Activated naive CD8-positive, alpha-beta T cell (primary cell): ENCODE measurements around the gene HIVEP1.

Source experiments
- H3K27ac Mint-ChIP-seq: one replicate; pipeline ENCODE4 v1.8.0; 2021; ENCODE audit warnings: mixed read lengths
- H3K27me3 Mint-ChIP-seq: one replicate; pipeline ENCODE4 v1.8.0; 2021; ENCODE audit warnings: mixed read lengths
- H3K36me3 Mint-ChIP-seq: one replicate; pipeline ENCODE4 v1.8.0; 2021; ENCODE audit warnings: mixed read lengths
- H3K4me1 Mint-ChIP-seq: one replicate; pipeline ENCODE4 v1.8.0; 2021; ENCODE audit warnings: low read depth, mixed read lengths
- H3K4me3 Mint-ChIP-seq: one replicate; pipeline ENCODE4 v1.8.0; 2021; ENCODE audit warnings: mild to moderate bottlenecking, mixed read lengths
- H3K9me3 Mint-ChIP-seq: one replicate; pipeline ENCODE4 v1.8.0; 2021; ENCODE audit warnings: low read depth, mixed read lengths

Gene HIVEP1

DNA sequence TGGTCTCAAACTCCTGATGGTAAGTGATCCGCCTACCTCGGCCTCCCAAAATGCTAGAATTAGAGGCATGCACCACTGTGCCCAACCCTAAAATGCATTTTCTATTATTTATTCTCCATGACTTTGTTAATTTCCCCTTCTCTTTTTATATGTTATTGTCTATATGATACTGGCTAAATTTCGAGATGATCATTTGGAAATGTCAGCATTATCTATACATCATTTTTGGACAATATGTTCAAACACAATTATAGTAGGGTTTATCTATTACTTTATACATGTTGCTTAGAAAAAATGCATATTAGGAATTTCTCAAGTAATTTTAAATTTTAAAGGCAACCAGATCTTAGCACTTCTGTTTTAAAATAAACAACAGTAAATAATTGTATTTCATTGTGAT, 34.4 kb upstream of the HIVEP1 start:
- H3K4me1 Mint-ChIP-seq: peaks cover 28% of the 10 kb centered on the region
- H3K36me3 Mint-ChIP-seq: no peaks in the 10 kb centered on the region
- H3K27ac Mint-ChIP-seq: no peak overlapping the region
- H3K9me3 Mint-ChIP-seq: no peaks in the 10 kb centered on the region
- H3K4me3 Mint-ChIP-seq: no peak overlapping the region
- no peaks in the 10 kb centered on the region for H3K27me3 Mint-ChIP-seq

DNA sequence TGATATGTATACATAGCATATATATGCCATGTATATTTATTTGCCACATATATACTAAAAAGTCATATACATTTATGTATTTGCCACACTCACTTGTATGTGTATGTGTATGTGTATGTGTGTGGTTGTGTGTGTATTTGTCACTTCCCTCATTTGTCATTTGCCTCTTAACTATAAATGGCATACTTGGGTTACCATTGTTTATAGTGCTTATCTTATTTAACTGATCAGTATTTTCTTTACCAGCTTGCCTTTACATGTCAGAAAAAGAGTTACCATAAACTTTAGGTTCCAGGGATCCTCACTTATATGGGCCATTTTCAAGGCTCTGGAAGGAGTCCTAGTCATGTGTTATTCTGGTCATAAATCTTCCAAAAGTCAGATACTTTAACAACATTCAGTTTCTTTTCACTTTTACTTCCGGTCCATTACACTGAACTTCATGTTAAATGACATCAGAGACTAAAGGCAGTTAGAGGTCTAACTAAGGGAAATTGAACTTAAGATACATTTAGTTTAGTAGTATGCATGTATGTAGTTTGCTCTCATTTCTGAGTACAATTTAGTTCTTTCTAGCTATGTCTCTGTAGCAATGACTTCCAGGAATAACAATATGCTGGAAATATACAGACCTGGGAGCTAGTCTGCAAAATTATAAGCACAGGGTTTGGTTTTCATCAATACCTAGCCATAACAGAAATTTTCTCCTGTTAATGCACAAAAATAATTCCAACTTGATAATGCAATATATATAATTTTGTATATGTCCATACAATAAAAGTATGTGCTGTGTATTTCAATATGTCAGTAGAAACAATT, 33.7 kb upstream of the HIVEP1 start:
- H3K27ac Mint-ChIP-seq: peak overlapping the region; percentile 13
- no peaks in the 10 kb centered on the region for H3K9me3 Mint-ChIP-seq
- H3K36me3 Mint-ChIP-seq: no peaks in the 10 kb centered on the region
- H3K27me3 Mint-ChIP-seq: no peaks in the 10 kb centered on the region
- H3K4me1 Mint-ChIP-seq: peaks cover 28% of the 10 kb centered on the region
- peak overlapping the region; percentile 28 for H3K4me3 Mint-ChIP-seq

DNA sequence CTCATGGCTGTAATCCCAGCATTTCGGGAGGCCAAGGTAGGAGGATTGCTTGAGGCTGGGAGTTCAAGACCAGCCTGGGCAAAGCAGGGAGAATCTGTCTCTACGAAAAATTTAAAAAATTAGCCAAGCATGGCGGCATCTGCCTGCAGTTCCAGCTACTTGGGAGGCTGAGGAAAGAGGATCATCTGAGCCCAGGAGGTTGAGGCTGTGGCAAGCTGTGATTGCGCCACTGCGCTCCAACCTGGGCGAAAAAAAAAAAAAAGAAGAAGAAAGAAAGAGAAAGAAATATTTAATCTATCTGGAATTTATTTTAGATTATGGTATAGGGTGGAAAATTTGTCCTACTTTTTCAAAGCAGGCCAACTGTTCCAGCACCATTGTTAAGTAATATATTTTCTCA, 32.2 kb upstream of the HIVEP1 start:
- Mint-ChIP-seq H3K4me3 (no peak overlapping the region), H3K4me1 (peaks cover 26% of the 10 kb centered on the region)

DNA sequence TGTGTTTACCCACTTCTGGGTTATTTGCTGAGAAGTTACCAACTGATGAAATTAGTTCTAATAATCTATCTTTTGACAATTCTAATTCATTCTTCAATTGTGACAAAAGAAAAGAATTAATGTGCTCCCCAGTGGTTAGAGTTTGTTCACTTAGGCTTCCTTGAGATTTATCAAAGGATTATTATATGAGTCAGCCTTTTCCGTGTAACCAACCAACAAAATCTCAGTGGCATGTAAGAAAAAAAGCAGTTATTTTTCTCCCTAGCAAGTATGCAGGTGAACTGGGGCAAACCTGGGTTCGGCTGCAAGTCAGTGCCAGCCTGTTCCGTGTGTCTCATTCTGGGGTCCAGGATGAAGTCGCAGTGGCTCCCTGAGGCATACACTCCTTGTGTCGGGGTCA, 28.8 kb upstream of the HIVEP1 start:
- no peak overlapping the region for H3K27ac Mint-ChIP-seq
- H3K9me3 Mint-ChIP-seq: no peaks in the 10 kb centered on the region
- H3K36me3 Mint-ChIP-seq: no peaks in the 10 kb centered on the region
- no peak overlapping the region for H3K4me3 Mint-ChIP-seq
- no peaks in the 10 kb centered on the region for H3K27me3 Mint-ChIP-seq
- H3K4me1 Mint-ChIP-seq: peaks cover 2% of the 10 kb centered on the region

More for the DNA sequence above, 32.2 kb upstream of the HIVEP1 start:
- no peaks in the 10 kb centered on the region for H3K27me3 Mint-ChIP-seq
- H3K9me3 Mint-ChIP-seq: no peaks in the 10 kb centered on the region
- no peaks in the 10 kb centered on the region for H3K36me3 Mint-ChIP-seq
- no peak overlapping the region for H3K27ac Mint-ChIP-seq

DNA sequence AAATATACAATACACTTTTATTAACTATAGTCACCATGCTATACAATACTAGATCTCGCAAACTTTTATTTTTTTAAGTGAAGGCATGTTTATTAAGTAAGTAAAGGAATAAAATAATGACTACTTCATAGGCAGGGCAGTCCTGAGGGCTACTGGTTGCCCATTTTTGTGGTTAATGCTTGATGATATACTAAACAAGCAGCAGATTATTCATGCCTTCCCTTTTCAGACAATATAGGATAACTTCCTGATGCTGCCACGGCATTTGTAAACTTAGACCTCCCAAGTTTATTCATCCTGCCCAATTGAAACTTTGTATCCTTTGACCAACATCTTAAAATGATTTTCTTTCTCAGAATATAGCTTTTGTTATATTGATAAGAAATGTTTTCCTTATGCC, 24.7 kb upstream of the HIVEP1 start:
- H3K4me3 Mint-ChIP-seq: no peak overlapping the region
- H3K4me1 Mint-ChIP-seq: no peaks in the 10 kb centered on the region
- H3K9me3 Mint-ChIP-seq: no peaks in the 10 kb centered on the region
- H3K27ac Mint-ChIP-seq: no peak overlapping the region
- no peaks in the 10 kb centered on the region for H3K27me3 Mint-ChIP-seq
- H3K36me3 Mint-ChIP-seq: no peaks in the 10 kb centered on the region

DNA sequence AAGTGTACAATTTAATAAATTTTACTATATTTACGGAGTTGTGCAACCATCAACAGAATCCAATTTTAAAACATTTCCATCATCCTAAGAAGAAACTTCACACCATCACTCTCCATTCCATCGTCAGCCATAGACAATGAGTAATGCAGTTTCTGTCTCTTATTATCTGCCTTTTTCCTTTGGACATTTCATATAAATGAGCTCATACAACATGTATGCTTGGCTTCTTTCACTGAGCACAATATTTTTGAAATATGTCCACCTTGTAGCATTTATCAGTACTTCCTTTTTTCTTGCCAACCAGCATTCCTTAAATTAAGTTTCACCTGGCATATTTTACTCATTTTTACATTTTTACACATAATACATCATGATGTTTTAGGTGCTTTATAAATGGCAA, 22.7 kb upstream of the HIVEP1 start:
- H3K36me3 Mint-ChIP-seq: no peaks in the 10 kb centered on the region
- H3K27ac Mint-ChIP-seq: no peak overlapping the region

DNA sequence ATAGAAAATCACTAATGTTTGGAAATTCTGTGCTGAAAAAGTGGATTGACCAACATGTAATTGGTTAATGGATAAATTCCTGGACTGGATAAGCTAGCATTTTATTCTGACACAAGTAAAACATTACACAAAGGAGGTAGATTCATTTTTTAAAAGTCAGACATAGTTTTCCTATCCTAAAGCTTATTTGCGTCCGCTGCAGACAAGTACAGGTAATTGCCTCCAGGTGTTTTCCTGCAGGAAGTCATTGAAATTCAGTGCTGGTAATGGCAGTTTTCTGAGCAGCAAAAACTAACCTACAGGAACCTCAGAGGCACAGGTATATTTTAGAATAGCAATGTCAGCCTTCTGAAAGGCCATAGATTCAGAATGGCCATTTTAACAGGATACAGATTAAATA, 20.0 kb upstream of the HIVEP1 start:
- no peak overlapping the region for H3K4me3 Mint-ChIP-seq
- H3K9me3 Mint-ChIP-seq: no peaks in the 10 kb centered on the region
- no peak overlapping the region for H3K27ac Mint-ChIP-seq
- H3K36me3 Mint-ChIP-seq: no peaks in the 10 kb centered on the region
- peaks cover 2% of the 10 kb centered on the region for H3K4me1 Mint-ChIP-seq
- H3K27me3 Mint-ChIP-seq: no peaks in the 10 kb centered on the region

More for the DNA sequence above, 22.7 kb upstream of the HIVEP1 start:
- Mint-ChIP-seq H3K27me3 (no peaks in the 10 kb centered on the region), H3K4me3 (no peak overlapping the region), H3K4me1 (no peaks in the 10 kb centered on the region), H3K9me3 (no peaks in the 10 kb centered on the region)

DNA sequence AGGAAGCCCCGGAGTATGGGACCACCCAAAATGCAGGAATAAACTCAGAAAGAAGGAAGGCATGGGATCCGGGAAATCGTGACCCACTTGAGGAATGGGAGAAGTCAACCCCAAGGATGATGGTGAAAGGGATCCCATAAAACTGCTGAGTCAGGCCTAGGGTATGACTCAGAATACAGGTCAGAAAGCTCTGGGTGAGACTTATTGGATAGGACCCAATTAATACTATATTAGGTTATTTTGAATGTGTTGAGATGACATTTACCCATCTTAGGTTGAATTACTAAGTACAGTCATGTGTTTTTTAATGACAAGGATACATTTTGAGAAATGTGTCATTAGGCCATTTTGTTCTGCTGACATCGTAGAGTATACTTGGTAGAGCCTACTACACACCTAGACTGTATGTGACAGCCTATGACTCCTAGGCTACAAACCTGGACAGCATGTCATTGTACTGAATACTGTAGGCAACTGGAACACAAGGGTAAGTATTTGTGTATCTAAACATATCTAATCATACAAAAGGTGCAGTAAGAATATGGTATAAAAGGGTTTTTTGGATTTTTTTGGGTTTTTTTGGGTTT, 17.1 kb upstream of the HIVEP1 start:
- H3K27me3 Mint-ChIP-seq: no peaks in the 10 kb centered on the region
- peaks cover 2% of the 10 kb centered on the region for H3K4me1 Mint-ChIP-seq
- H3K9me3 Mint-ChIP-seq: no peaks in the 10 kb centered on the region
- H3K27ac Mint-ChIP-seq: no peak overlapping the region
- no peaks in the 10 kb centered on the region for H3K36me3 Mint-ChIP-seq
- H3K4me3 Mint-ChIP-seq: no peak overlapping the region

DNA sequence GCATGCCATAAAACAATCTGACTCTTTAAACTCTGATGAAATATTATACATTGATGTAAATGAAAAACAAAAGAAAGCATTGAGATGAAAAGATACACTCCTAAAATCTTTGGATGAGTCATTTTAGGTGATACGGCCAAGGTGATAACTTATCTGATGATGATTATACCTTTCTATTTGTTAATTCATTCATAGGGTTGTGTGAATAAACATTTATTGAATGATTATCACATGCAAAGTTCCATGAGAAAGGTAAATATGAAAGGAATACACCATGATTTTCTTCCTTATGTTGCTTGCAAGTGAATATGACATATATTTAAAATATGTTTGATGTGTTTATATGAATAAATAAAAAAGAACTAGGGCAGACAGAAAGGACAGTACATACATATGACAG, 15.4 kb upstream of the HIVEP1 start:
- Mint-ChIP-seq H3K27ac (no peak overlapping the region), H3K4me3 (no peak overlapping the region)

DNA sequence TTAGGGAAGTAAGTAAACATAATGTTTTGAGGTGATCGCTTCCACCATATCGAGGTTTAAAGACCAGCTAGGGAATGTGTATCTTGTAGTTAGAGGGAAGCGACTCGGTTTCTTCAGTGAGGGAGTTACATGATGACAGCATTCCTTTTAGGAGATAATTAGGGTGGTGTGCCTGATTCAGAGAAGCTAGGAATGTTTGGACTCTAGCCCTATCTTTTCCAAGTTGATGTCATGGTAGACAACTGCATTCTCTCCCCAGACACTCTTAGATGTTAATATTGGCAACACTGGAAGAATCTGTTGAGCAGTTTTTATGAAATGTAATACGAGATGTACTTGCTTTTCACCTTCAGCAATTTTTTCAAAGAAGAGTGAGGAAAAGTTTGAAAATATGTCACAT, 12.9 kb upstream of the HIVEP1 start:
- no peaks in the 10 kb centered on the region for H3K9me3 Mint-ChIP-seq
- no peaks in the 10 kb centered on the region for H3K36me3 Mint-ChIP-seq
- no peak overlapping the region for H3K27ac Mint-ChIP-seq
- H3K27me3 Mint-ChIP-seq: no peaks in the 10 kb centered on the region
- peaks cover 5% of the 10 kb centered on the region for H3K4me1 Mint-ChIP-seq
- no peak overlapping the region for H3K4me3 Mint-ChIP-seq

More for the DNA sequence above, 15.4 kb upstream of the HIVEP1 start:
- Mint-ChIP-seq H3K4me1 (peaks cover 5% of the 10 kb centered on the region), H3K36me3 (no peaks in the 10 kb centered on the region), H3K9me3 (no peaks in the 10 kb centered on the region), H3K27me3 (no peaks in the 10 kb centered on the region)

DNA sequence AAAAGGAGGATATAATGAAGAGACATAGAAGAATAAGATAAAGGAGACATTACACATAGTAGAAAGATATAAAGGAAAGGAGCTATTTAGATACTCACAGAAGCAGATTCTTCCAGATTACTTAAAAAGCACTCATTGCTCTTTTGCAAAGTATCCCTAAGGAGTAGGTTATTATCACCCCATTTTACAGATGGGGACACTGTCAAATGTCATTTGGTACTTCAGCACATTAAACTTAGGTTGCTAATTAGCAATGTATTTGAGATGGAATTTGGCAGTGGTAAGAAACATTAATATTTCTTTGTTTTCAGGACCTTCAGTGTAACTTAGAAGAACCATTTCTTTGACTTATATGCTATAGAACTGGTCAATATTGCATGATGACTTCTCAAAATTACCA, 11.9 kb upstream of the HIVEP1 start:
- Mint-ChIP-seq H3K4me1 (peaks cover 5% of the 10 kb centered on the region), H3K4me3 (no peak overlapping the region), H3K27me3 (no peaks in the 10 kb centered on the region)

DNA sequence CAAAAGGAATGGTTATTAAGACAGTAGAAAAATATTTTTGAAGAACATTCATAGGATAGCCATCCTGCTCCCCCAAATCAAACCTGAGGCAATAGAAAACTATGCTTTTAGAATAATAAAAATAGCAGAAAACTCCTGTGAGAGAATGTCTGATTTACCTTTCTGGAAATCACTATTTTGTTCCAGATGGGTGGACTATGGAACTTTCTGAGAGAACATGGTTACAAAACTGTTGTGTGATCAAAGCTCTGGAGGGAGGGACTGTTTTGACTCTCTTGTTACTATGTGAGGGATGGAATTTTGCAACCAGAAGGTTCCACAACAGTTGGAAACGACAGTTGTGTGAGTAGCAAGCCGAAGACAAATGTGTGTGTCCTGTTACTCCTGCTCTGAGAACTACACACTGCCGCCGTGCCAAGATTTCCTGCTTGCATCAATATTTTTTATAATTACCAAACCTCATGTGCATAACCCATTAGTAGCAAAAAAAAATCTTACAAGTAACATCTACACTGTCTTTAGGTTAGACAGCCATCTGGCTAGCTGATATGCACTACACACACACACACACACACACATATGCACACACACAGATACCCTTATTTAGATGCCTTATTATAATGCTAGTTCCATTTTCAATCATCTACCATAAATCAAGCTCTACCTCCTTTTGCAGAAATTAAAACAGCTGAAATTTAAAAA, 11.0 kb upstream of the HIVEP1 start:
- Mint-ChIP-seq H3K9me3 (no peaks in the 10 kb centered on the region), H3K27ac (no peak overlapping the region), H3K4me1 (peaks cover 5% of the 10 kb centered on the region), H3K27me3 (no peaks in the 10 kb centered on the region), H3K36me3 (no peaks in the 10 kb centered on the region), H3K4me3 (no peak overlapping the region)

More for the DNA sequence above, 11.9 kb upstream of the HIVEP1 start:
- Mint-ChIP-seq H3K27ac (no peak overlapping the region), H3K36me3 (no peaks in the 10 kb centered on the region), H3K9me3 (no peaks in the 10 kb centered on the region)

DNA sequence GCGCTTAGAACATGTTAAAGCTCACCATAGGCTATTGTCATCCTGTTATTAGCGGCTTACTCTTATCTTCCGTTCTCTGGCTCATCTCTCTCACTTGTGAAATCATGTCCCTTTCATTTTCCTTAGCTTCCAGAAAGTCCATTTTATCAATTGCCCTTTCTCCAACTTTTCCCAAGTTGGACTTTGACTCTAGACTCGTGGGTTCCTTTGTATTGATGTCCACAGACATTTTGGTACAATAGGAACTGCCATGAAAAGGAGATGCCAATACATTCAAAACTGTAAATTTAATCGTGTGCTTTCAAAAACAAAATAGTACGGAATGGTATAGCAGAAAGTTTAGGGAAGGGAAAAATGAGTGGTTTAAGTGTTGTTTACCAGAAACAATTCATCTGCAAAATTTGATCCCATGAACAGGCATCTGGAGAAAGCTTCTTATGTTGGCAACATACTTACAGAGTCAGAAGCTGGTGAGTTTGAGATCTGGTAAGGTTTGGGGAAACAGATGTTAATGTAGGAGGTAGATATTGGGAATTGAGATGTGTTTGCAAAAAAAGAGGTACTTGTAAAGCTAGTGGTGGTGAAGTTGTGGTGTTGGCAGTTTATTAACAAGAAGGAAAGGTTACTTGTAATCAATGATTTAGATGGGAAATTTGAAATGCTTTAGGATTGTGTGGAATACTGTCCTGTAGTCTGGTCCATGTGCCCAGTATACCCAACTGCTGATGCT, 10.2 kb upstream of the HIVEP1 start:
- no peak overlapping the region for H3K27ac Mint-ChIP-seq
- no peaks in the 10 kb centered on the region for H3K9me3 Mint-ChIP-seq
- H3K4me3 Mint-ChIP-seq: no peak overlapping the region
- H3K27me3 Mint-ChIP-seq: no peaks in the 10 kb centered on the region
- H3K4me1 Mint-ChIP-seq: peaks cover 3% of the 10 kb centered on the region
- H3K36me3 Mint-ChIP-seq: no peaks in the 10 kb centered on the region

DNA sequence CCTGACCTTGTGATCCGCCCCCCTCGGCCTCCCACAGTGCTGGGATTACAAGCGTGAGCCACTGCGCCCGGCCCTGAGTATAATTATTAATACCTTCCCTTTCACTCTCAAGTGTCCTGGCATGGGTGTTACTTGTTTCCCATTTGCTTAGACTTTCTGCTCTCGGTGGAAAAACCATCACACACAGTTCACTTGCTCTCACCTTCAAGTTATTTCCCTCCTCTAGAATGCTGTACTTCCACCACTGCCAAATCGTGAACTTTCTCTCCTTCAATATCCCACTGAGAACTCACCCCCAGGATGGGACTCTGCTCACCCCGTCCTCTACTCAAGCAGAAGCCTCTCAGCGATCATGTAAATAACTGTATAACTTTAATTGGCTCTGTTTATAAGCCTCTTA, 4.6 kb upstream of the HIVEP1 start:
- Mint-ChIP-seq H3K9me3 (no peaks in the 10 kb centered on the region), H3K4me3 (no peak overlapping the region), H3K27ac (peak overlapping the region; percentile 99)

DNA sequence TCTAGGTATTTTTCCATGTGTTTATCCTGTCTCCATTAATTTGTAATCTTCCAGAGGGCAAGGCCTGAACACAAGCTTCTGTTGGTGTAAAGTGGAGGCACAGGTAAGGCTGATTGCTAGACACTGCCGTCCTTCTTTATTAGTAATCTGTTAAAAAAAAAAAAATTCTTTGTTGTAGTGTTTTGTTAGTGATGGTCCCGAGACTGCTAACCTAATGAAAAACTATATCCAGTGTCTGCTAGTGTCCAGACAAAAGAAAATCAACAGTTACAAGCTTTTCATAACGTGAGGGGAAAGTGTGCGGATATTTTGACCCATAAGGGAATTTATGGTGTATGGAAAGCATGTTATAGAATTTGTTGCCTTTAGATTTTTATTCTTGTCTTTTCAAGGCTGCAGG, 4.2 kb upstream of the HIVEP1 start:
- H3K9me3 Mint-ChIP-seq: no peaks in the 10 kb centered on the region
- H3K36me3 Mint-ChIP-seq: no peaks in the 10 kb centered on the region

More for the DNA sequence above, 4.6 kb upstream of the HIVEP1 start:
- Mint-ChIP-seq H3K27me3 (no peaks in the 10 kb centered on the region), H3K36me3 (no peaks in the 10 kb centered on the region), H3K4me1 (peaks cover 24% of the 10 kb centered on the region)

More for the DNA sequence above, 4.2 kb upstream of the HIVEP1 start:
- peaks cover 24% of the 10 kb centered on the region for H3K4me1 Mint-ChIP-seq
- H3K27me3 Mint-ChIP-seq: no peaks in the 10 kb centered on the region
- peak overlapping the region; percentile 99 for H3K27ac Mint-ChIP-seq
- H3K4me3 Mint-ChIP-seq: peak overlapping the region; percentile 97
